Measurements from ENCODE around the gene ANKRD34B. TPM values are rescaled to one million over a fixed set of nuclear protein-coding genes. Genes with fewer than 3 reads are reported as not detected.

The ANKRD34B gene
- total RNA-seq, 2 donors from 2014 or later = not detected

DNA sequence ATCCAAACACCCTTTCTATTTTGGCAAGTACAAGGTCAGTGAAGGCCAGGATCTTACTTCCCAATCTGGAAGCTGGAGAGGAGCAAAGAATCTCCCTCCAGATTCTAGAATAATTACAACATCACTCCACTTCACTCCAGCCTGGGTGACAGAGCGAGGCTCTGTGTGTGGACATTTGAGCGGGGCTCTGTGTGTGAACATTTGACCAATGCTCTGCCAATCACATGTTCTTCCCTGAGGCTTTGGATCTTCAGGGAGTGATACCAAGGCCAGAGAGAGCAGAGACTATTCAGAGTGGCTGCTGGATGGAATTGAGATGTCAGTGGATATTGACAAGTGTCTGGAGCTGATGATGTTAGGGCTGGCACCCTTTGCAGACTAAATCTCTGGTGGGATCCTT, 24.7 kb upstream of the ANKRD34B start:
- Histone ChIP-seq H3K4me1 (ENCODE audit: control insufficient read depth in 1 of 2, low read depth in 2 of 2) (no peaks in the 10 kb centered on the region), H3K27me3 (replicated peaks; ENCODE audit: insufficient read depth) (no peaks in the 10 kb centered on the region), H3K27ac (no peak overlapping the region), H3K36me3 (no peaks in the 10 kb centered on the region), H3K9me3 (no peaks in the 10 kb centered on the region), H3K4me3 (no peak overlapping the region)
- DNase-seq (ENCODE audit: low spot score) = no peak
- TF ChIP-seq, protein P1, sequence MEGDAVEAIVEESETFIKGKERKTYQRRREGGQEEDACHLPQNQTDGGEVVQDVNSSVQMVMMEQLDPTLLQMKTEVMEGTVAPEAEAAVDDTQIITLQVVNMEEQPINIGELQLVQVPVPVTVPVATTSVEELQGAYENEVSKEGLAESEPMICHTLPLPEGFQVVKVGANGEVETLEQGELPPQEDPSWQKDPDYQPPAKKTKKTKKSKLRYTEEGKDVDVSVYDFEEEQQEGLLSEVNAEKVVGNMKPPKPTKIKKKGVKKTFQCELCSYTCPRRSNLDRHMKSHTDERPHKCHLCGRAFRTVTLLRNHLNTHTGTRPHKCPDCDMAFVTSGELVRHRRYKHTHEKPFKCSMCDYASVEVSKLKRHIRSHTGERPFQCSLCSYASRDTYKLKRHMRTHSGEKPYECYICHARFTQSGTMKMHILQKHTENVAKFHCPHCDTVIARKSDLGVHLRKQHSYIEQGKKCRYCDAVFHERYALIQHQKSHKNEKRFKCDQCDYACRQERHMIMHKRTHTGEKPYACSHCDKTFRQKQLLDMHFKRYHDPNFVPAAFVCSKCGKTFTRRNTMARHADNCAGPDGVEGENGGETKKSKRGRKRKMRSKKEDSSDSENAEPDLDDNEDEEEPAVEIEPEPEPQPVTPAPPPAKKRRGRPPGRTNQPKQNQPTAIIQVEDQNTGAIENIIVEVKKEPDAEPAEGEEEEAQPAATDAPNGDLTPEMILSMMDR (IDR thresholded peaks at IDR 0.05) = no peak
- no peak for ATAC-seq (ENCODE audit: insufficient number of reproducible peaks, low FRiP score, low read depth)

DNA sequence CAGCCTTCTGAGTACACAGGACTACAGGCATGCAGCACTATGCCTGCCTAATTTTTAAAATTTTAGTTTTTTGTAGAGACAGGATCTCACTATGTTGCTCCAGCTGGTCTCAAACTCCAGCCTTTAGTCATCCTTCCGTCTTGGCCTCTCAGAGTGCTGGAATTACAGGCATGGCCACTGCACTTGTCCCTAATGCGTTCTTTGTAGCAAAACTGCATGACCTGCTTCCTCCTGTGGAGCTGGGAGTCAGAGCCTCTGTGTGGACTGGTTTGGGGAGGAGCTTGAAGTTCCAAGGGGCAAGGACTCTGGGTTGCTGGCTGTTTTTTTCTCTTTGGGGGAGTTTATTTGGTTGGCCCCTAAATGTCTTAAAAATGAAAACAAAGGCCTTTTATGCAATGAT, 22.7 kb upstream of the ANKRD34B start:
- ATAC-seq (ENCODE audit: insufficient number of reproducible peaks, low FRiP score, low read depth) = no peak
- H3K4me3 ChIP-seq = no peak overlapping the region
- no peaks in the 10 kb centered on the region for H3K9me3 ChIP-seq
- H3K27me3 ChIP-seq (replicated peaks; ENCODE audit: insufficient read depth) = no peaks in the 10 kb centered on the region
- TF ChIP-seq, protein P1 (IDR thresholded peaks at IDR 0.05) = no peak
- no peaks in the 10 kb centered on the region for H3K36me3 ChIP-seq
- no peaks in the 10 kb centered on the region for H3K4me1 ChIP-seq (ENCODE audit: control insufficient read depth in 1 of 2, low read depth in 2 of 2)
- H3K27ac ChIP-seq = no peak overlapping the region
- DNase-seq (ENCODE audit: low spot score) = no peak

DNA sequence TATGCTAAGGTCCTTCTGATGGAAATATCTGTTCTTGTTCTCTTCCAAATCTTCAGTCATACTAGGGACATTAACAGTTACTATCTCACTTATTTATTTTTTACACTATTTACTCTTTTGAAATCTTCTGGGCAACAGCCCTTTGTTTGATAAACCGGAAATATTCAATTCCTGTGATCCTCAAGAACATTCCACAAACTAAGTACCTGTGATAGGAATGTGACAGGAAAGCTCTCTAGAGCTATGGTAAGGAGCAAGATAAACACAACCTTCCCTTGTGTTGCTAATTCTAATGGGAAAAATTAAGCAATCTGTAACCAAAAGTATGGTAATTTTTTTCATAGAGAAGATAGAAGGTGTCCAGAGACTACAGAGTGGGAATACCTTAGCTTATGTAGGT, 22.0 kb upstream of the ANKRD34B start:
- no peak for DNase-seq (ENCODE audit: low spot score)
- H3K27ac ChIP-seq = no peak overlapping the region
- no peak for ATAC-seq (ENCODE audit: insufficient number of reproducible peaks, low FRiP score, low read depth)
- no peaks in the 10 kb centered on the region for H3K4me1 ChIP-seq (ENCODE audit: control insufficient read depth in 1 of 2, low read depth in 2 of 2)
- no peaks in the 10 kb centered on the region for H3K27me3 ChIP-seq (replicated peaks; ENCODE audit: insufficient read depth)
- TF ChIP-seq, protein P1 (IDR thresholded peaks at IDR 0.05) = no peak
- H3K4me3 ChIP-seq = no peak overlapping the region
- no peaks in the 10 kb centered on the region for H3K36me3 ChIP-seq
- no peaks in the 10 kb centered on the region for H3K9me3 ChIP-seq

GRCh38 chr5:80591352-80591751, 21.3 kb upstream of the ANKRD34B start:
- H3K27ac ChIP-seq = no peak overlapping the region
- H3K36me3 ChIP-seq = no peaks in the 10 kb centered on the region
- no peaks in the 10 kb centered on the region for H3K27me3 ChIP-seq (replicated peaks; ENCODE audit: insufficient read depth)
- no peaks in the 10 kb centered on the region for H3K4me1 ChIP-seq (ENCODE audit: control insufficient read depth in 1 of 2, low read depth in 2 of 2)
- TF ChIP-seq, protein P1 (IDR thresholded peaks at IDR 0.05) = no peak
- no peak for DNase-seq (ENCODE audit: low spot score)
- H3K4me3 ChIP-seq = no peak overlapping the region
- ATAC-seq (ENCODE audit: insufficient number of reproducible peaks, low FRiP score, low read depth) = no peak
- no peaks in the 10 kb centered on the region for H3K9me3 ChIP-seq

DNA sequence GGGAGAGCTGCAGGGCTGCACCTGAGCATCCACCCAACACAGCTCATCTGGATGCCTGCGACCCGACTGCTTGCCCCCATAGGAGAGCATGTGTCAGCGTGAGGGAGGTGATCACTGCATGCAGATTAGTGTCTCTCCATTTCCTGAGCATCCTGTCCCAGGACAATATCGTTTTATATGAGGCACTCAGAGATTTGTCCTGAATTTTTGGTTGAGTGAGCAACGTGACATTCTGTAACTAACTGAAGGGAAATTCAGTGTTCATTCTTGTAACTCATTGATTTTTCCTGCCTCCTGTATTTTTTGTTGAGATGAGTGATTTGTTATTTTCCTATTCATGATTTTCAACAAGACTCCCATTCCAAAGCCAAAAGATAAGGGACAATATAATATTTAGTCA, 20.7 kb upstream of the ANKRD34B start:
- no peak for DNase-seq (ENCODE audit: low spot score)
- no peaks in the 10 kb centered on the region for H3K4me1 ChIP-seq (ENCODE audit: control insufficient read depth in 1 of 2, low read depth in 2 of 2)
- no peak for ATAC-seq (ENCODE audit: insufficient number of reproducible peaks, low FRiP score, low read depth)
- no peaks in the 10 kb centered on the region for H3K27me3 ChIP-seq (replicated peaks; ENCODE audit: insufficient read depth)
- TF ChIP-seq, protein P1 (IDR thresholded peaks at IDR 0.05) = no peak
- no peaks in the 10 kb centered on the region for H3K36me3 ChIP-seq
- H3K27ac ChIP-seq = no peak overlapping the region
- no peaks in the 10 kb centered on the region for H3K9me3 ChIP-seq
- H3K4me3 ChIP-seq = no peak overlapping the region
